ENCODE measurements around the gene LRRC26. TPM values are rescaled to one million over a fixed set of nuclear protein-coding genes. Genes with fewer than 3 reads are reported as not detected.
A peak's percentile ranks its signal among the peaks of the same experiment; 100 is the strongest.

LRRC26 gene
- total and polyA plus RNA-seq, 2 of the 13 experiments (the other 11 are each of a cell fraction or from before 2014, with no cell fraction given): not detected

- TF ChIP-seq ZNF609 (CRISPR knock-in tag; IDR thresholded peaks at IDR 0.05; ENCODE audit: borderline replicate concordance) (no peak), ZNF280D (CRISPR knock-in tag; IDR thresholded peaks at IDR 0.05) (no peak), ZNF775 (CRISPR knock-in tag; IDR thresholded peaks at IDR 0.05; ENCODE audit: borderline replicate concordance) (no peak), CEBPG (CRISPR knock-in tag; IDR thresholded peaks at IDR 0.05) (no peak), HNRNPL (IDR thresholded peaks at IDR 0.05; ENCODE audit: low read depth, low read length) (no peak), KMT2A (CRISPR knock-in tag; IDR thresholded peaks at IDR 0.05) (no peak), ZSCAN12 (CRISPR knock-in tag; IDR thresholded peaks at IDR 0.05) (no peak), ZNF383 (CRISPR knock-in tag; IDR thresholded peaks at IDR 0.05; ENCODE audit: borderline replicate concordance) (no peak), ZNF512B (CRISPR knock-in tag; IDR thresholded peaks at IDR 0.05; ENCODE audit: borderline replicate concordance) (no peak), ZNF382 (CRISPR knock-in tag; IDR thresholded peaks at IDR 0.05; ENCODE audit: borderline replicate concordance) (no peak), NFE2L1 (CRISPR knock-in tag; IDR thresholded peaks at IDR 0.05; ENCODE audit: borderline replicate concordance) (no peak), SALL1 (CRISPR knock-in tag; IDR thresholded peaks at IDR 0.05) (peak; percentile 40; the same call in 1 of the 2 replicates), MYC (CRISPR knock-in tag; IDR thresholded peaks at IDR 0.05; ENCODE audit: borderline replicate concordance) (peak; percentile 72), YEATS2 (CRISPR knock-in tag; IDR thresholded peaks at IDR 0.05; ENCODE audit: borderline replicate concordance) (peak; percentile 35; the same call in 1 of the 2 replicates), ZNF841 (CRISPR knock-in tag; IDR thresholded peaks at IDR 0.05; ENCODE audit: borderline replicate concordance) (no peak), ARID2 (CRISPR knock-in tag; IDR thresholded peaks at IDR 0.05; ENCODE audit: borderline replicate concordance) (no peak)
These were observed 671 bp downstream of the LRRC26 start (continued) for GRCh38 chr9:137168904-137169856.

Measured in HepG2 (cell line).